Activated CD4-positive, alpha-beta T cell treated with anti-CD3 and anti-CD28 coated beads, Interleukin-10, Interleukin-2, amounts not matched to agents 100 ng/mL and 50 ng/mL, durations not matched to agents 16 hours and 8 hours (primary cell): ENCODE measurements around the gene UBE2F.

Source experiments
- DNase-seq: peaks from one replicate; pipeline ENCODE4 v3.0.0-alpha.2; 2020

The UBE2F gene

GRCh38 chr2:238082827-238083226 is 116.0 kb downstream of the UBE2F start:
- no peak for DNase-seq

- no peak for DNase-seq
These were observed 117.1 kb downstream of the UBE2F start for GRCh38 chr2:238083919-238084318.

DNA sequence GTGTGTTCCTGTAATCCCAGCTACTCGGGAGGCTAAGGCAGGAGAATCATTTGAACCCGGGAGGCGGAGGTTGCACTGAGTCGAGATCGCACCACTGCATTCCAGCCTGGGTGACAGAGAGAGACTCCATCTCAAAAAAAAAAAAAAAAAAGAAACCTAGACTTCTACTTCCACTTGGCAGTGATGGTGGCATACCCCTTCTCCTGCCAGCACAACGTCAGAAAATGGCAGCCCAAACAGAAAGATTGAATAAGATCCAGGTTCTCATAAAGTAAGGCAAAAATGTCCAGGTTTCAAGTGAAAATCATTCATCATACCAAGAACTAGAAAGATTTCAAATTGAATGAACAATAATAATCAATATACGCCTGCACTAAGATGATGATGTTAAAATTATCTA is 117.9 kb downstream of the UBE2F start:
- DNase-seq = no peak

GRCh38 chr2:238085899-238086298 is 119.1 kb downstream of the UBE2F start:
- DNase-seq = no peak

- DNase-seq = no peak
These were observed 120.4 kb downstream of the UBE2F start for GRCh38 chr2:238087211-238087610.

- no peak for DNase-seq
These were observed 124.1 kb downstream of the UBE2F start for GRCh38 chr2:238090887-238091286.

- DNase-seq = no peak
These were observed 124.7 kb downstream of the UBE2F start for GRCh38 chr2:238091436-238092060.
